GM12875 (cell line): ENCODE measurements around the gene DCHS2.

ENCODE experiments used
- H3K4me3 ChIP-seq: one replicate; pipeline ENCODE4 v1.5.1; 2011; ENCODE audit warnings: low read depth, low read length, control low read depth
- TF ChIP-seq, protein P1 (sequence below): IDR thresholded peaks from 2 replicates; pipeline ENCODE4 v1.5.1; 2011; ENCODE audit warnings: low read depth, mild to moderate bottlenecking, control low read depth, inconsistent platforms, low read length, moderate library complexity, borderline replicate concordance; ENCODE audit not compliant: insufficient read depth

Gene DCHS2

GRCh38 chr4:154507156-154507555 is 15.6 kb upstream of the DCHS2 start:
- TF ChIP-seq, protein P1, sequence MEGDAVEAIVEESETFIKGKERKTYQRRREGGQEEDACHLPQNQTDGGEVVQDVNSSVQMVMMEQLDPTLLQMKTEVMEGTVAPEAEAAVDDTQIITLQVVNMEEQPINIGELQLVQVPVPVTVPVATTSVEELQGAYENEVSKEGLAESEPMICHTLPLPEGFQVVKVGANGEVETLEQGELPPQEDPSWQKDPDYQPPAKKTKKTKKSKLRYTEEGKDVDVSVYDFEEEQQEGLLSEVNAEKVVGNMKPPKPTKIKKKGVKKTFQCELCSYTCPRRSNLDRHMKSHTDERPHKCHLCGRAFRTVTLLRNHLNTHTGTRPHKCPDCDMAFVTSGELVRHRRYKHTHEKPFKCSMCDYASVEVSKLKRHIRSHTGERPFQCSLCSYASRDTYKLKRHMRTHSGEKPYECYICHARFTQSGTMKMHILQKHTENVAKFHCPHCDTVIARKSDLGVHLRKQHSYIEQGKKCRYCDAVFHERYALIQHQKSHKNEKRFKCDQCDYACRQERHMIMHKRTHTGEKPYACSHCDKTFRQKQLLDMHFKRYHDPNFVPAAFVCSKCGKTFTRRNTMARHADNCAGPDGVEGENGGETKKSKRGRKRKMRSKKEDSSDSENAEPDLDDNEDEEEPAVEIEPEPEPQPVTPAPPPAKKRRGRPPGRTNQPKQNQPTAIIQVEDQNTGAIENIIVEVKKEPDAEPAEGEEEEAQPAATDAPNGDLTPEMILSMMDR = no peak
- no peak overlapping the region for H3K4me3 ChIP-seq

DNA sequence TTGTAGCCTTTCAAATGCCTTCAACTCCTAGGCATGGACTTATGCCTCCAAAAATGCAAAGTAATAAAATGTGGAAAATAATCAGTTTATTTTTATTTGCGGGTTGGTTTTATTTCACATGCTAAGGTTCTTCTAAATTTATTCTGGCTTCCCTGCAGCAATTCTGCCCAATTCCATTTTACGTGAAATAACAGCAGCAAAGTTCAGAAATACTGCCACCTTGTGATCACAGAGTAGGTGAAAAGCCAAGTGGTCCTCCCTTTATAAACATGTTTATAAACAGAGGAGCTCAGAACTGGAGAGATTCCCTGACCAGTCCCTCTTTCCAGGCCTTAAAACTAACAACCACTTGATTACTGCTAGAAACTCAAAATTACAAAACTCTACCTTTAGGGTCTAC is 14.7 kb upstream of the DCHS2 start:
- no peak overlapping the region for H3K4me3 ChIP-seq
- TF ChIP-seq, protein P1 = peak; percentile 32; the same call in 1 of the 2 replicates

DNA sequence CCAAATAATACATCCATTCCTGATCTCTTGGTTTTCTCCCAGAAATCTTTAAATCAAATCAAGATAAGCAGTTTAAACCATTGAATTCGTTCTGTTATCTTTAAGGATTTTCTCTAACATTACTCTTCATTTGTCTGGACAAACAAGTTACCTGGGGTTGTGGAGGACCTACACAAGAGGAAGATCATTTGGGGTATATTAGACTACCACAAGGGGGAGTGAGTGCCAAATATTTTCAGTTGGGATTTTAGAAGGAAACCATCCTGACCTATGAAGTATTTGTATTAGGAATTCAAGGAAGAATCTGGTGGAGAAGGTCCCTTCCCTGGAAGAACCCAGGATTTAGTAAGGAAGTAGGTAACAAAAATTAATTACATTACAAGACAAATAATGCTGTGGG is 12.0 kb upstream of the DCHS2 start:
- TF ChIP-seq, protein P1 = no peak; the same call in 1 of the 2 replicates

DNA sequence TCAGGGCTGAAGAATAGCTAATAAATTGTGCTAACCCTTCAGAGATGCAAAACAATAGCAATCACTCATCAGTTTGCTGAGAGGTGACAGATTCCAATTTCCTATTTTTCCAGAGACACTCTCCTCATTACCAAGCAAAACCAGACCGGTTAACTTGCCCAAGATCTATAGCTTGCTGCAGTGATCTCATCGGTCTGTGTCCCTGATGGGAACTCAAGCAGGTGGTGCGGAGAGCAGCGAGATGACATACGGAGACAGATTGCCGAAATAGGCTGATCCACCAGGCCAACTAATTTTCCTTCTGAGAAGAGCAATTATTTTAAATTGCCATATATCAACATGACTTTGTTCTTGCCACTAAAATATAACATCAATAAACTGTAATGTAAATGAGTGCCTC is 10.5 kb upstream of the DCHS2 start:
- no peak overlapping the region for H3K4me3 ChIP-seq
- TF ChIP-seq, protein P1 = no peak

More for the DNA sequence above, 12.0 kb upstream of the DCHS2 start:
- H3K4me3 ChIP-seq = no peak overlapping the region

DNA sequence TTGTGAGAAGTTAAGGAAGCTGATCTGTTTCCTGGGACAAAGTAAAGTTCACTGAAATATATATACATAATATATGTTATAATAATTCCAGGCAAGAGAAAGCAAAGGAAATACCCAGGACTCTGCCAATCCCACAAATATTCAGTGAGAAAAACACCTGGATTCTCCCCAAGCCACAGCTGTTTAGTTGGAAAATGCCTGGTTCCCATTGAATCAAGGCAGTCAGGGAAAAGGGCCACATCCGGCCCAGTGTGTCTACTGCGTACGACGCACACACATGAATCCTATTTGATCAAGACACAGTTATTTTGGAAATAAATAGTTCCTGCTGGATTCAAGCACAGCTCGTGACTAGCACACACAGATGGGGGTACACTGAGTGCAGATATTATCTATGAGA is 6.3 kb upstream of the DCHS2 start:
- H3K4me3 ChIP-seq = no peak overlapping the region
- TF ChIP-seq, protein P1 = no peak

GRCh38 chr4:154495867-154496266 is 4.3 kb upstream of the DCHS2 start:
- TF ChIP-seq, protein P1 = no peak

GRCh38 chr4:154492288-154492687 is 689 bp upstream of the DCHS2 start:
- no peak overlapping the region for H3K4me3 ChIP-seq

More at GRCh38 chr4:154495867-154496266, 4.3 kb upstream of the DCHS2 start:
- H3K4me3 ChIP-seq = no peak overlapping the region

More at GRCh38 chr4:154492288-154492687, 689 bp upstream of the DCHS2 start:
- TF ChIP-seq, protein P1 = no peak
